Measurements from ENCODE around the gene RALGAPA1.
A peak's percentile ranks its signal among the peaks of the same experiment; 100 is the strongest.
"Not testable (repeated sequence)": the region's sequence is repeated elsewhere in the genome, so short reads cannot be mapped to it uniquely, and the experiment has no call there.

Gene RALGAPA1

GRCh38 chr14:35814371-35815005, 5.4 kb upstream of the RALGAPA1 start:
- H3K4me3 Mint-ChIP-seq = no peak overlapping the region
- peaks cover 2% of the 10 kb centered on the region for H3K36me3 Mint-ChIP-seq (ENCODE audit: insufficient read depth)
- ATAC-seq (replicated peaks; ENCODE audit: extremely low read depth, poor library complexity, severe bottlenecking) (peak; percentile 84), DNase-seq (ENCODE audit: low spot score in 2 of 2) (peak; percentile 62 to 76)
- peaks cover 6% of the 10 kb centered on the region for H3K4me1 Mint-ChIP-seq
- H3K9me3 Mint-ChIP-seq = no peaks in the 10 kb centered on the region
- H3K27me3 Mint-ChIP-seq = no peaks in the 10 kb centered on the region
- H3K27ac Mint-ChIP-seq (ENCODE audit: low read depth) = no peak overlapping the region

- no peak for DNase-seq (ENCODE audit: low spot score in 2 of 2)
- peaks cover 34% of the 10 kb centered on the region for H3K4me1 Mint-ChIP-seq
- H3K27me3 Mint-ChIP-seq = no peaks in the 10 kb centered on the region
- ATAC-seq (replicated peaks; ENCODE audit: extremely low read depth, poor library complexity, severe bottlenecking) = no peak
- peaks cover 15% of the 10 kb centered on the region for H3K36me3 Mint-ChIP-seq (ENCODE audit: insufficient read depth)
- H3K27ac Mint-ChIP-seq (ENCODE audit: low read depth) = no peak overlapping the region
- H3K4me3 Mint-ChIP-seq = no peak overlapping the region
- H3K9me3 Mint-ChIP-seq = no peaks in the 10 kb centered on the region
Measured at GRCh38 chr14:35810963-35811362, 1.9 kb upstream of the RALGAPA1 start.

GRCh38 chr14:35809597-35809996, 502 bp upstream of the RALGAPA1 start:
- DNase-seq (ENCODE audit: low spot score in 2 of 2) (no peak), ATAC-seq (replicated peaks; ENCODE audit: extremely low read depth, poor library complexity, severe bottlenecking) (no peak)
- H3K27me3 Mint-ChIP-seq = no peaks in the 10 kb centered on the region
- H3K4me1 Mint-ChIP-seq = peaks cover 34% of the 10 kb centered on the region
- H3K36me3 Mint-ChIP-seq (ENCODE audit: insufficient read depth) = peaks cover 17% of the 10 kb centered on the region
- peak overlapping the region; percentile 100 for H3K27ac Mint-ChIP-seq (ENCODE audit: low read depth)
- peak overlapping the region; percentile 90 for H3K4me3 Mint-ChIP-seq
- H3K9me3 Mint-ChIP-seq = no peaks in the 10 kb centered on the region

- DNase-seq (ENCODE audit: low spot score in 2 of 2) = no peak
- Mint-ChIP-seq H3K27me3 (no peaks in the 10 kb centered on the region), H3K4me3 (peak overlapping the region; percentile 90), H3K4me1 (peaks cover 34% of the 10 kb centered on the region), H3K36me3 (ENCODE audit: insufficient read depth) (peaks cover 24% of the 10 kb centered on the region), H3K27ac (ENCODE audit: low read depth) (peak overlapping the region; percentile 100), H3K9me3 (no peaks in the 10 kb centered on the region)
- ATAC-seq (replicated peaks; ENCODE audit: extremely low read depth, poor library complexity, severe bottlenecking) = no peak
Measured at GRCh38 chr14:35808076-35808637, 938 bp downstream of the RALGAPA1 start.

- H3K27me3 Mint-ChIP-seq = no peaks in the 10 kb centered on the region
- DNase-seq (ENCODE audit: low spot score in 2 of 2) (no peak), ATAC-seq (replicated peaks; ENCODE audit: extremely low read depth, poor library complexity, severe bottlenecking) (no peak)
- H3K36me3 Mint-ChIP-seq (ENCODE audit: insufficient read depth) = peaks cover 24% of the 10 kb centered on the region
- H3K4me3 Mint-ChIP-seq = peak overlapping the region; percentile 90
- peaks cover 40% of the 10 kb centered on the region for H3K4me1 Mint-ChIP-seq
- H3K27ac Mint-ChIP-seq (ENCODE audit: low read depth) = peak overlapping the region; percentile 100
- no peaks in the 10 kb centered on the region for H3K9me3 Mint-ChIP-seq
Measured at GRCh38 chr14:35807131-35807961, 1.7 kb downstream of the RALGAPA1 start.

GRCh38 chr14:35806006-35806907, 2.8 kb downstream of the RALGAPA1 start:
- no peak for DNase-seq (ENCODE audit: low spot score in 2 of 2)
- peaks cover 25% of the 10 kb centered on the region for H3K36me3 Mint-ChIP-seq (ENCODE audit: insufficient read depth)
- no peak for ATAC-seq (replicated peaks; ENCODE audit: extremely low read depth, poor library complexity, severe bottlenecking)
- peak overlapping the region; percentile 100 for H3K27ac Mint-ChIP-seq (ENCODE audit: low read depth)
- no peaks in the 10 kb centered on the region for H3K9me3 Mint-ChIP-seq
- peaks cover 50% of the 10 kb centered on the region for H3K4me1 Mint-ChIP-seq
- no peaks in the 10 kb centered on the region for H3K27me3 Mint-ChIP-seq
- H3K4me3 Mint-ChIP-seq = no peak overlapping the region

GRCh38 chr14:35797796-35798195, 11.3 kb downstream of the RALGAPA1 start:
- no peaks in the 10 kb centered on the region for H3K9me3 Mint-ChIP-seq
- peaks cover 3% of the 10 kb centered on the region for H3K36me3 Mint-ChIP-seq (ENCODE audit: insufficient read depth)
- ATAC-seq (replicated peaks; ENCODE audit: extremely low read depth, poor library complexity, severe bottlenecking) = no peak
- H3K4me3 Mint-ChIP-seq = no peak overlapping the region
- no peaks in the 10 kb centered on the region for H3K27me3 Mint-ChIP-seq
- H3K27ac Mint-ChIP-seq (ENCODE audit: low read depth) = no peak overlapping the region
- no peak for DNase-seq (ENCODE audit: low spot score in 2 of 2)
- peaks cover 61% of the 10 kb centered on the region for H3K4me1 Mint-ChIP-seq

- peak overlapping the region; percentile 32 for H3K27ac Mint-ChIP-seq (ENCODE audit: low read depth)
- ATAC-seq (replicated peaks; ENCODE audit: extremely low read depth, poor library complexity, severe bottlenecking) = no peak
- DNase-seq (ENCODE audit: low spot score in 2 of 2) = no peak
Measured at GRCh38 chr14:35789651-35790050, 19.4 kb downstream of the RALGAPA1 start.

GRCh38 chr14:35786856-35787255, 22.2 kb downstream of the RALGAPA1 start:
- no peak for DNase-seq (ENCODE audit: low spot score in 2 of 2)
- no peaks in the 10 kb centered on the region for H3K27me3 Mint-ChIP-seq
- H3K27ac Mint-ChIP-seq (ENCODE audit: low read depth) = no peak overlapping the region
- H3K9me3 Mint-ChIP-seq = no peaks in the 10 kb centered on the region
- H3K4me3 Mint-ChIP-seq = no peak overlapping the region
- peaks cover 49% of the 10 kb centered on the region for H3K4me1 Mint-ChIP-seq
- no peak for ATAC-seq (replicated peaks; ENCODE audit: extremely low read depth, poor library complexity, severe bottlenecking)
- peaks cover 6% of the 10 kb centered on the region for H3K36me3 Mint-ChIP-seq (ENCODE audit: insufficient read depth)

More at GRCh38 chr14:35789651-35790050, 19.4 kb downstream of the RALGAPA1 start:
- Mint-ChIP-seq H3K4me3 (no peak overlapping the region), H3K36me3 (ENCODE audit: insufficient read depth) (peaks cover 6% of the 10 kb centered on the region), H3K27me3 (no peaks in the 10 kb centered on the region), H3K4me1 (peaks cover 44% of the 10 kb centered on the region), H3K9me3 (no peaks in the 10 kb centered on the region)

GRCh38 chr14:35783699-35784098, 25.4 kb downstream of the RALGAPA1 start:
- Mint-ChIP-seq H3K9me3 (peaks cover 5% of the 10 kb centered on the region), H3K4me3 (no peak overlapping the region), H3K4me1 (peaks cover 37% of the 10 kb centered on the region), H3K27ac (ENCODE audit: low read depth) (peak overlapping the region; percentile 26), H3K27me3 (no peaks in the 10 kb centered on the region), H3K36me3 (ENCODE audit: insufficient read depth) (peaks cover 2% of the 10 kb centered on the region)
- no peak for ATAC-seq (replicated peaks; ENCODE audit: extremely low read depth, poor library complexity, severe bottlenecking)
- DNase-seq (ENCODE audit: low spot score in 2 of 2) = no peak

GRCh38 chr14:35779368-35779767, 29.7 kb downstream of the RALGAPA1 start:
- no peak for DNase-seq (ENCODE audit: low spot score in 2 of 2)
- H3K9me3 Mint-ChIP-seq = peaks cover 5% of the 10 kb centered on the region
- H3K4me1 Mint-ChIP-seq = peaks cover 19% of the 10 kb centered on the region
- no peak overlapping the region for H3K27ac Mint-ChIP-seq (ENCODE audit: low read depth)
- no peak for ATAC-seq (replicated peaks; ENCODE audit: extremely low read depth, poor library complexity, severe bottlenecking)
- peaks cover 7% of the 10 kb centered on the region for H3K36me3 Mint-ChIP-seq (ENCODE audit: insufficient read depth)
- no peaks in the 10 kb centered on the region for H3K27me3 Mint-ChIP-seq
- H3K4me3 Mint-ChIP-seq = no peak overlapping the region

GRCh38 chr14:35777550-35777949, 31.5 kb downstream of the RALGAPA1 start:
- not testable (repeated sequence) for H3K36me3 Mint-ChIP-seq (ENCODE audit: insufficient read depth); H3K4me3 Mint-ChIP-seq

More at GRCh38 chr14:35777550-35777949, 31.5 kb downstream of the RALGAPA1 start:
- H3K4me1 Mint-ChIP-seq = peaks cover 11% of the 10 kb centered on the region
- H3K27me3 Mint-ChIP-seq; H3K9me3 Mint-ChIP-seq; ATAC-seq (replicated peaks; ENCODE audit: extremely low read depth, poor library complexity, severe bottlenecking); H3K27ac Mint-ChIP-seq (ENCODE audit: low read depth); DNase-seq (ENCODE audit: low spot score in 2 of 2): not testable (repeated sequence)
